OCI-M2 (cell line): ENCODE measurements around the gene MPPED1.

ENCODE experiments used
- DNase-seq: peaks from one replicate; lab custom pipeline; 2025; ENCODE audit not compliant: unreplicated experiment; lab: John Stamatoyannopoulos, UW

MPPED1 gene

DNA sequence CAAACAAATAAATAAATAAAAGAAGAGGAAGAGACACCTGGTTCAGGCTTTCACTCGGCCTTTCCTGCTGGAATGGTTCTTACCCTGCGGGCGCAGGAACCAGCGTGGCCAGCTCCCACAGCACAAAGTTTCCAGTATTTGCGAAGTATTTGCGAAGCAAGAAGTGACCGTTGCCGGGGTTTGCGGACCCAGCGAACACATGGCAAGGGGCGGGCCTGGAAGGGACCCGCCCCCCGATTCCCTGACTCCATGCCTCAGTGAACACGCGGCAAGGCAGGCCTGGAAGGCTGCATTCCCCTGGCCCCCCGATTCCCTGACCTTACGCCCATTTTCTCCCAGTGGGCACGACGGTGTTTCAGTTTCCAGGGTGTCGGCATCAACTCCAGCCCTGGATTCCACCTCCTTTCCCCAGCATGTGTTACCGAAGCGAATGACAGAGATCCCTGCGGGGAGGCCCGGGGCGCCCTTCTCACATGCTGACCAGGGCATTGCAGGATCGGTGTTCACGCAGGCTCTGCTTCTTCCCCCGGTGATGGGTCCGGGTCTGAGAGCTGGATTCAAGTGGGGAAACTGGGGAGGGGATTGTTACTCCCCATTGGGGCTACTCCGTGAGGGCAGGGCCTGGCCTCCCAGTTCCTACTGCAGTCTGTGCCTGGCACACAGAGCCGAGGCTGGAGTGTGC is 102.8 kb downstream of the MPPED1 start:
- DNase-seq = no peak

DNA sequence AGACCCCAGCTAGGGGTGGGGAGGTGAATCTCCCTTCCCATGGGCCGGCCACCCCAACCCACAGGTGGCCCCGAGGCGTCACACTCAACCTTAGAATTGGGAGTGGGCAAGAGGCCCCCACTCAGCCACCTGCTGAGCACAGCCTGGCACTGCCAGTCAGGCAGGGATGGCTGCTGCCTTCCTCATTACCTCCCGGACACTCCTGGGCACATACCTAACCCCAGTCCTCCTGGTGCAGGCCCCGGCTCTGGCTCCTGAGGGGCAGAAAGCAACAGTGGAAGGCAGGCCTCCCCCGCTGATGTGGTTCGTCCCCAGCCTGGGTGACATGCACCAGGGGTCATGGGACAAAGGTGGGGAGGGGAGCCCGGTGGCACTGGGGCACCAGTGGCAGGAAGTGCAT is 103.6 kb downstream of the MPPED1 start:
- DNase-seq = no peak

DNA sequence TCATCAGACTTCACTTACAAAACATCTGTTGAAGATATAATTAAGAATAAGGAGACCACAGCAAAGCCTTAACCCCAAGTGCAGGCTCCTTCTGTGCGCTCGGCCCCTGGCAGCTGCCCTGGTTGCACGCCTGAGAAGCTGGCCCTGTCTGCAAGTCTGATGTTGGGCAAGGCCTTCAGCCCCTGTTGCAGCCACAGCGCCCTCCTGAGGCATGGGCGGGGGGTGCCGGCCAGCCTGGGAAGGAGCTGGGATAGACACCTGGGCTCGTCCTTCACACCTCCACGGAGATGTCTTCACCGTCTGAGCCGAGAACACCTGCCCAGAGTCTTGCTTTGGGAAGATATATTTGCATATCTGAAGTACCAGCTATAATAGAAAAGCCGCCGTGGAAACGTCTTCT is 104.1 kb downstream of the MPPED1 start:
- DNase-seq = no peak

DNA sequence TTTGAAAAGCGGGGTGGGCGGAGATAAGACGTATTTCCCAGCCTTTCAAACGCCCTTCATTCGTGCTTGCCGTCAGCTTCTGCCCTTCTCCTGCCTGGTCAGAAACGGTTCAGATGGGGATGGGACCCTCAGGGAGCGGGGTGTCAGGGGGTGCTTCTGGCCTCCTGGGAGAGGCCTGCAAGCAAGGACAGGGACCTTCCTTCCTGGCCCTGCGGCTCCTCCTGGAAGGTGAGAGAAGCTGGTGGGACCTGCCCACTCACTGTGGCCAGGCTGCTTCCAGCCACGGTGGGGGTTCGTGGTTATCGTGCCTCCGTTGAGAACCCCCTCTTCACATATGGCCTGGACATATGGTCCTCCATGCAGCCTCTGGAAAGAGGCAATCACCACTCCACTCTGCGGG is 104.6 kb downstream of the MPPED1 start:
- DNase-seq = no peak

GRCh38 chr22:43516996-43517635 is 105.3 kb downstream of the MPPED1 start:
- no peak for DNase-seq

DNA sequence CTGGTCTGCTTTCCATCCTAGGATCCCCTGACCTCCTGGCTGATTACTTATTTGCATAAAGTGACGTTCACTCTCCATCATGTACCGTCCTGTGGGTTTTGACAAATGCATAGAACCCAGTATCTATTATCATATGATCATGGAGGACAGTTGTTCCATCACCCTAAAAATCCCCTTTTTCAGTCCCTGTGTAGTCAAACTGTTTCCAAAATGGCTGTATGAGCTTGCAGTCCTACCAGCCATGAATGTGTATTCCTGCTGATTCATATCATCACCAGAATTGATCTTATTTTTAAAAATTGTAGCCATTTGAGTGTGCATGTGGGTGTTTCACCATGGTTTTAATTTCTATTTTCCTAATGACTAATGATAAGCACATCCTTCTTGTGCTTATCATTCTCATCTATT is 108.8 kb downstream of the MPPED1 start:
- DNase-seq = no peak

- no peak for DNase-seq
Observed at GRCh38 chr22:43521716-43522115, 109.9 kb downstream of the MPPED1 start.

- DNase-seq = no peak
Observed at GRCh38 chr22:43526117-43526655, 114.4 kb downstream of the MPPED1 start.

GRCh38 chr22:43526946-43527345 is 115.1 kb downstream of the MPPED1 start:
- no peak for DNase-seq

GRCh38 chr22:43528601-43529360 is 117.0 kb downstream of the MPPED1 start:
- DNase-seq = no peak

GRCh38 chr22:43529461-43529860 is 117.6 kb downstream of the MPPED1 start:
- DNase-seq = no peak

DNA sequence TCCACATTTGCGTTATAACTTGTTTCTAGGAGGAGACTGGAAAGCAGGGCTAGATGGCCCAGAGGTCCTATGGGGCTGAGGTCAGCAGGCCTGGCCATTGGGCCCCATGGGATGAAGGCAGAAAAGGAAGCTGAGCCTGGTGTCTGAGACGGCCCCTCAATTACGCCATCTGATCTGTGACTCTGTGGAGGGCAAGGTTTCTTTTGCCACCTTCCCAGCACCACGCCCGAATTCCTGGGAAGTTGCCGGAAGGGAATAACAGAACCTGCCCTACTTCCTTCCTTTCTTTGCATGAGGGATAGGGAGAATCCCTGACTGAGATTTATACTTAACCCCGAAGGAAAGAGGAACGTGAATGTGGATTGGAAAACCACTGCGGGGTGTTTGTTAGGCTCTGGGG is 118.1 kb downstream of the MPPED1 start:
- DNase-seq = no peak

DNA sequence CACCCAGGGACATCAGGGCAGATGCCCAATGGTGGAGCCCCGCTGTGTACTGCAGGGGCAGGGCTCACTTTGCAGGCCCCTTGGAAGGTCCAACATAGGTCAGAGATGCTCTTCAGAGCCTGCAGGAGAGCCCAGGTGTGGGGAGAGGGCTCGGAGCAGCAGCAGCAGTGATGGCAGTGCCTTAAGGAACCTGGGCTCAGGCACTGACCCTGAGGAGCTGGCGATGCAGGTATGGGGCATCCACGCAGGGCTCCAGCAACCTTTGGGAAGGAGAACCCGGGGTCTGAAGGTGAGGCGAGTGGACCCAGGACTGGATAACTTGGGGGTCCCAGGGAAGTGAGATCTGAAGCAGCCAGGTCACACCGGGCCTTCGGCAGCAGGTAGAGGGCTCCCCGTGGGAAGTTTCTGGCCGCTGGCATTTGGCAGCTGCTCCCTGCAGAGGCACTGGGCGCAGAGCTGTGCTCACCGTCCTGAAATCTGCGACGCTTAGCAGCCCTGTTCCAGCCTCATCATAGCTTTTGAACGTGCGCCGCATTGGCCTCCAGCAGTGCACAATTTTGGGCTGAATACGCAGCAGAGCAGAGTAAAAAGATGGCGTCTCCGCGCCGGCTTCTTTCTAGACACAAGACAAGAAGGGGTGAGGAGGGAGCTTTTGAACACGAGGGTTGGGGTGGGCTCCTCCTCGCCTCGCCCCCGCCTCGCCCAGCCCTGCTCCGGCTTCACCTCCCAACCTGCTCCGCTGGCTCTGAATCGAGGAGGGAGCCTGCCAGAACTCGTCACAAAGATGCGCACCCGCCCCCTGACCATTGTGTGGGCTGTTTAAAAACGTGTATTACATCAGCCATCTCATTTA is 118.8 kb downstream of the MPPED1 start:
- DNase-seq = no peak

- DNase-seq = no peak
Observed at GRCh38 chr22:43531651-43532050, 119.8 kb downstream of the MPPED1 start.

GRCh38 chr22:43532301-43533155 is 120.7 kb downstream of the MPPED1 start:
- DNase-seq = no peak

- DNase-seq = no peak
Observed at GRCh38 chr22:43533156-43533530, 121.3 kb downstream of the MPPED1 start.

DNA sequence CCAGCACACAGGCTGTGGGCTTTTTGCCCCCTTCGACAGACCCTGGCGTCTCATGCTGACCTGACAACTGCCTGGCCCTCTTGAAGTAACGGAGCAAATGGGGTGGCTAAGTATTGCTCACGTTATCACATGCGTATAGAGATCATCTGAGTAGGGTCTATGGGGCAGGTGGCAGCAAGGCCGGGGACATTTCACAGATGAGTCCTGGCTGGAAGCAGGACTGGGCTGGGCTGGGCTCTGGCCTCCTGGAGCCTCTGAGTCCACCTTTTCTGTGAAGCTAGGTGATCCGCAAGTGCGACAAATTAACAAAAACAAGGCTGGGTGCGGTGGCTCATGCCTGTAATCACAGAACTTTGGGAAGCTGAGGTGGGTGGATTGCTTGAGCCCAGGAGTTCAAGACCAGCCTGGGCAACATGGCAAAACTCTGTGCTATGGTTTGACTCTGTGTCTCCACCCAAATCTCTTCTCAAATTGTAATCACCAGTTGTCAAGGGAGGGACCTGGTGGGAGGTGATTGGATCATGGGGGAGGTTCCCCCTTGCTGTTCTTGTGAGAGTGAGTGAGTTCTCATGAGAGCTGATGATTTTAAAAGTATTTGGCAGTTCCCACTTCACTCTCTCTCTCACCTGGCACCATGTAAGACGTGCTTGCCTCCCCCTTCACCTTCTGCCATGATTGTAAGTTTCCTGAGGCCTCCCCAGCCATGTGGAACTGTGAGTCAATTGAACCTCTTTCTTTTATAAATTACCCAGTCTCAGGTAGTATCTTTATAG is 122.0 kb downstream of the MPPED1 start:
- DNase-seq = no peak

GRCh38 chr22:43534916-43535315 is 123.1 kb downstream of the MPPED1 start:
- DNase-seq = no peak

- no peak for DNase-seq
Observed at GRCh38 chr22:43535336-43535735, 123.5 kb downstream of the MPPED1 start.
